Measurements from ENCODE around the gene LIF. TPM values are rescaled to one million over a fixed set of nuclear protein-coding genes. Genes with fewer than 3 reads are reported as not detected.
A peak's percentile ranks its signal among the peaks of the same experiment; 100 is the strongest.

The LIF gene
- total and polyA plus RNA-seq, 2 of the 4 experiments (the other 2 are of a cell fraction): 130 to 214 TPM

GRCh38 chr22:30270832-30271231, 24.3 kb upstream of the LIF start:
- Histone ChIP-seq H3K4ac (ENCODE audit: low read depth, low read length) (no peak overlapping the region), H2BK20ac (ENCODE audit: low read depth, low read length) (no peak overlapping the region), H3K9ac (ENCODE audit: low read depth, low read length) (no peak overlapping the region), H2BK5ac (ENCODE audit: low read depth, low read length, poor library complexity, severe bottlenecking) (no peak overlapping the region), H3K36me3 (ENCODE audit: control insufficient read depth, insufficient read depth, low read length) (no peaks in the 10 kb centered on the region), H4K8ac (ENCODE audit: low read depth in 2 of 2, low read length in 2 of 2) (no peak overlapping the region; a peak in 1 of 4 replicates), H3K4me3 (ENCODE audit: insufficient read depth, low read depth, low read length) (no peak overlapping the region), H3K9me1 (ENCODE audit: insufficient read depth, low read length) (no peaks in the 10 kb centered on the region), H3K23ac (ENCODE audit: low read depth, low read length) (no peak overlapping the region), H2AK9ac (replicated peaks; ENCODE audit: low read depth, low read length, poor library complexity) (peak overlapping the region; percentile 82), H2AK5ac (ENCODE audit: low read depth, low read length) (peak overlapping the region; percentile 65; the same call in 1 of the 2 replicates), H3K56ac (ENCODE audit: extremely low read depth, insufficient read depth, low read length) (no peak overlapping the region), H3K27me3 (ENCODE audit: control insufficient read depth, insufficient read depth, low read length) (no peaks in the 10 kb centered on the region), H2BK15ac (ENCODE audit: low read depth, low read length) (no peak overlapping the region), H2BK120ac (ENCODE audit: low read depth, low read length) (no peak overlapping the region), H2AFZ (replicated peaks; ENCODE audit: low read length, poor library complexity) (peak overlapping the region; percentile 80), H3K27ac (ENCODE audit: insufficient read depth, low read length) (no peak overlapping the region), H3K14ac (replicated peaks; ENCODE audit: low read depth, low read length) (no peak overlapping the region), H3K9me3 (ENCODE audit: control insufficient read depth, insufficient read depth, low read length) (no peaks in the 10 kb centered on the region), H3K4me1 (ENCODE audit: control insufficient read depth, insufficient read depth, low read length) (no peaks in the 10 kb centered on the region), H4K20me1 (ENCODE audit: insufficient read depth, low read length) (no peaks in the 10 kb centered on the region), H3K4me2 (ENCODE audit: low read depth, low read length) (no peak overlapping the region), H3K18ac (ENCODE audit: low read depth, low read length) (no peak overlapping the region), H4K91ac (ENCODE audit: insufficient read depth, low read depth, low read length) (no peak overlapping the region), H4K5ac (ENCODE audit: low read depth, low read length) (no peak overlapping the region), H3K79me1 (ENCODE audit: low read depth in 1 of 2, low read length in 2 of 2) (no peaks in the 10 kb centered on the region)
- 48% methylated on average over 9 of the region's 16 CpGs; no CpG with 5 or more reads in 1 of the 2 experiments for WGBS, 2 experiments (ENCODE audit: extremely low coverage in 2 of 2, insufficient read length in 1 of 2)
- ChIA-PET CTCF (no interaction called here), POLR2A (ENCODE audit: unreplicated experiment) (interaction anchor here (0.5 kb wide), 1 partner anchor 21 kb away, joined by 3 read pairs; no protein-coding TSS in a partner anchor)
- dilution Hi-C loops (cut with HindIII; ENCODE audit: low sequenced_read_pairs, unreplicated experiment): no loop called here
- intact Hi-C loops (cut with micrococcal nuclease): no loop called here
- peak; percentile 33 for ATAC-seq (ENCODE audit: low read depth)
- DNase-seq: peak; percentile 81
- TF ChIP-seq CTCF (conservative IDR thresholded peaks at IDR 0.05; ENCODE audit: low read depth, low read length): no peak
- peak; percentile 73 for TF ChIP-seq CEBPB (IDR thresholded peaks at IDR 0.05; ENCODE audit: low read depth, low read length)
- TF ChIP-seq, protein P1, sequence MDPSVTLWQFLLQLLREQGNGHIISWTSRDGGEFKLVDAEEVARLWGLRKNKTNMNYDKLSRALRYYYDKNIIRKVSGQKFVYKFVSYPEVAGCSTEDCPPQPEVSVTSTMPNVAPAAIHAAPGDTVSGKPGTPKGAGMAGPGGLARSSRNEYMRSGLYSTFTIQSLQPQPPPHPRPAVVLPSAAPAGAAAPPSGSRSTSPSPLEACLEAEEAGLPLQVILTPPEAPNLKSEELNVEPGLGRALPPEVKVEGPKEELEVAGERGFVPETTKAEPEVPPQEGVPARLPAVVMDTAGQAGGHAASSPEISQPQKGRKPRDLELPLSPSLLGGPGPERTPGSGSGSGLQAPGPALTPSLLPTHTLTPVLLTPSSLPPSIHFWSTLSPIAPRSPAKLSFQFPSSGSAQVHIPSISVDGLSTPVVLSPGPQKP (IDR thresholded peaks at IDR 0.05; ENCODE audit: borderline replicate concordance, low read depth, low read length): no peak
- TF ChIP-seq RAD21 (IDR thresholded peaks at IDR 0.05; ENCODE audit: low read length): no peak
- TF ChIP-seq NFE2L2 (IDR thresholded peaks at IDR 0.05; ENCODE audit: low read depth, low read length): no peak
- TF ChIP-seq FOS (IDR thresholded peaks at IDR 0.05; ENCODE audit: low read depth, low read length): 0 out of 2 replicates have a peak, but pooled peaks have one; percentile 26
- no peak for TF ChIP-seq MAZ (IDR thresholded peaks at IDR 0.05; ENCODE audit: borderline replicate concordance, low read depth, low read length)
- TF ChIP-seq MAFK (IDR thresholded peaks at IDR 0.05; ENCODE audit: low read depth, low read length): peak; percentile 80
- 0 out of 2 replicates have a peak, but pooled peaks have one; percentile 26 for TF ChIP-seq POLR2A (IDR thresholded peaks at IDR 0.05; ENCODE audit: low read depth, low read length)
- TF ChIP-seq CHD1 (IDR thresholded peaks at IDR 0.05; ENCODE audit: low read depth, low read length): no peak
- TF ChIP-seq RCOR1 (IDR thresholded peaks at IDR 0.05; ENCODE audit: insufficient replicate concordance, low read length): no peak
- TF ChIP-seq RFX5 (IDR thresholded peaks at IDR 0.05; ENCODE audit: low read depth, low read length): no peak
- no peak for TF ChIP-seq SMC3 (IDR thresholded peaks at IDR 0.05; ENCODE audit: low read depth, low read length)
- TF ChIP-seq MXI1 (IDR thresholded peaks at IDR 0.05; ENCODE audit: borderline replicate concordance, low read depth, low read length): no peak
- no peak for TF ChIP-seq BHLHE40 (IDR thresholded peaks at IDR 0.05; ENCODE audit: low read depth, low read length)
- no peak for TF ChIP-seq USF2 (IDR thresholded peaks at IDR 0.05; ENCODE audit: low read depth, low read length)
- in situ Hi-C loops (cut with MboI; ENCODE audit: low sequenced_read_pairs): no loop called here
- no TSS peak for BruUV-seq (replicated peaks)
